ENCODE results near the gene SAPCD2. TPM values are rescaled to one million over a fixed set of nuclear protein-coding genes. Genes with fewer than 3 reads are reported as not detected.

The SAPCD2 gene
- polyA plus RNA-seq, 1 donor (not counting 4 experiments of a cell fraction or from before 2014, with no cell fraction given) = 1.6 TPM

- Histone ChIP-seq H4K20me1 (ENCODE audit: control insufficient read depth, extremely low read depth, insufficient read depth, low read length) (no peaks in the 10 kb centered on the region), H3K27me3 (ENCODE audit: control insufficient read depth, extremely low read depth, insufficient read depth, low read length) (peaks cover 7% of the 10 kb centered on the region), H3K36me3 (ENCODE audit: control insufficient read depth in 2 of 2, extremely low read depth in 1 of 2, insufficient read depth in 2 of 2, low read length in 2 of 2) (peaks cover 0 to 9% of the 10 kb centered on the region in 2 experiments), H3K9ac (ENCODE audit: control insufficient read depth, extremely low read depth, insufficient read depth, low read length) (no peak overlapping the region), H3K27ac (ENCODE audit: control insufficient read depth, insufficient read depth, low read length) (no peak overlapping the region), H3K9me3 (ENCODE audit: control insufficient read depth, low read depth, low read length) (no peaks in the 10 kb centered on the region), H2AFZ (ENCODE audit: control insufficient read depth, low read length) (no peak overlapping the region), H3K79me2 (ENCODE audit: control insufficient read depth, insufficient read depth, low read length) (no peaks in the 10 kb centered on the region), H3K4me1 (ENCODE audit: control insufficient read depth, extremely low read depth, insufficient read depth, low read length) (no peaks in the 10 kb centered on the region), H3K4me3 (ENCODE audit: control insufficient read depth in 2 of 3, extremely low read depth in 1 of 3, insufficient read depth in 2 of 3, low read depth in 1 of 3, low read length in 3 of 3) (no peak overlapping the region), H3K4me2 (ENCODE audit: control insufficient read depth, extremely low read depth, insufficient read depth, low read depth, low read length) (no peak overlapping the region), H3K9me1 (ENCODE audit: control insufficient read depth, extremely low read depth, insufficient read depth, low read length) (no peaks in the 10 kb centered on the region)
- TF ChIP-seq EZH2 (IDR thresholded peaks at IDR 0.05; ENCODE audit: low read length) (no peak), CTCF (optimal IDR thresholded peaks at IDR 0.05 in 1 of 3, IDR thresholded peaks at IDR 0.05 in 1 of 3, conservative IDR thresholded peaks at IDR 0.05 in 1 of 3; ENCODE audit: extremely low read depth in 1 of 3, insufficient read depth in 2 of 3, low read length in 3 of 3) (no peak)
- dilution Hi-C loops (cut with MboI; ENCODE audit: extremely low pct_ligation_motif_present, low sequenced_read_pairs) = no loop called here
- FAIRE-seq = no peak
- DNase-seq (ENCODE audit: low read depth, low spot score) = no peak
Observed at GRCh38 chr9:137111788-137112563, 41.6 kb upstream of the SAPCD2 start.

- dilution Hi-C loops (cut with MboI; ENCODE audit: extremely low pct_ligation_motif_present, low sequenced_read_pairs) = no loop called here
- Histone ChIP-seq H3K79me2 (ENCODE audit: control insufficient read depth, insufficient read depth, low read length) (no peaks in the 10 kb centered on the region), H3K27me3 (ENCODE audit: control insufficient read depth, extremely low read depth, insufficient read depth, low read length) (peaks cover 6% of the 10 kb centered on the region), H3K4me3 (ENCODE audit: control insufficient read depth in 2 of 3, extremely low read depth in 1 of 3, insufficient read depth in 2 of 3, low read depth in 1 of 3, low read length in 3 of 3) (no peak overlapping the region), H3K4me2 (ENCODE audit: control insufficient read depth, extremely low read depth, insufficient read depth, low read depth, low read length) (no peak overlapping the region), H3K4me1 (ENCODE audit: control insufficient read depth, extremely low read depth, insufficient read depth, low read length) (no peaks in the 10 kb centered on the region), H3K9ac (ENCODE audit: control insufficient read depth, extremely low read depth, insufficient read depth, low read length) (no peak overlapping the region), H3K36me3 (ENCODE audit: control insufficient read depth in 2 of 2, extremely low read depth in 1 of 2, insufficient read depth in 2 of 2, low read length in 2 of 2) (peaks cover 0 to 9% of the 10 kb centered on the region in 2 experiments), H2AFZ (ENCODE audit: control insufficient read depth, low read length) (no peak overlapping the region), H4K20me1 (ENCODE audit: control insufficient read depth, extremely low read depth, insufficient read depth, low read length) (no peaks in the 10 kb centered on the region), H3K27ac (ENCODE audit: control insufficient read depth, insufficient read depth, low read length) (no peak overlapping the region), H3K9me3 (ENCODE audit: control insufficient read depth, low read depth, low read length) (no peaks in the 10 kb centered on the region), H3K9me1 (ENCODE audit: control insufficient read depth, extremely low read depth, insufficient read depth, low read length) (no peaks in the 10 kb centered on the region)
- TF ChIP-seq EZH2 (IDR thresholded peaks at IDR 0.05; ENCODE audit: low read length) = no peak
- DNase-seq (ENCODE audit: low read depth, low spot score) (no peak), FAIRE-seq (no peak)
Observed at GRCh38 chr9:137110911-137111787, 40.8 kb upstream of the SAPCD2 start.
